GM18526 (cell line): Measurements from ENCODE around the gene MED25.

Experiments used
- POLR2A ChIP-seq: IDR thresholded peaks from 3 replicates; pipeline ENCODE4 v1.6.1; 2011; ENCODE audit not compliant: insufficient read length; ENCODE audit errors: extremely low read depth

The MED25 gene

DNA sequence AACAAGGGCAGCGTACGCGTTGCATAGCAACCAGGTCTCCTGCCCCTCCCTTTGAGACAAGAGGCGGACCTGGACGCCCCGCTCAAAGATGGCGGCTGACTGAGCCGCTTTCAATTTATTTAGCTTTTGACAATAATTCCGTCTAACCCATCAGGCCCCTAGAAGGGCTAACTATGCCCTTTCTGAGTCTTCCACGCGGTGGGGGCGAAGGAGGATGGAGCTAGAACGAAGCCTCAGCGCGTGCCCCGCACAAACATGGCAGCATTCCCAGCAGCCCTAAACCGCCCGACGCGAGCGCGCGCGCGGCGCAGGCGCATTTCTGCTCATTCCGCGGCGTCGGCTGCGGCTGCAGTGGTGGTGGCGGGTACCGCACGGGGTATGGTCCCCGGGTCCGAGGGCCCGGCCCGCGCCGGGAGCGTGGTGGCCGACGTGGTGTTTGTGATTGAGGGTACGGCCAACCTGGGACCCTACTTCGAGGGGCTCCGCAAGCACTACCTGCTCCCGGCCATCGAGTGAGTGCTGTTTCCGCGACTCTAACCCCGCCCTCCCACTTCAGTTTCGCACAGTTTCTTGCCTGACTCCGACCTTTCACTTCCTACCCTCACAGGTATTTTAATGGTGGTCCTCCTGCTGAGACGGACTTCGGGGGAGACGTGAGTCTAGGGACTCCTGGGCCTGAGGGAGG, at the start of gene MED25:
TSS of gene MED25 (plus strand) at position 326 of the 685 bp plus-strand sequence. CDS start at position 379, 53 bp downstream.
- peak; percentile 81 for TF ChIP-seq POLR2A

DNA sequence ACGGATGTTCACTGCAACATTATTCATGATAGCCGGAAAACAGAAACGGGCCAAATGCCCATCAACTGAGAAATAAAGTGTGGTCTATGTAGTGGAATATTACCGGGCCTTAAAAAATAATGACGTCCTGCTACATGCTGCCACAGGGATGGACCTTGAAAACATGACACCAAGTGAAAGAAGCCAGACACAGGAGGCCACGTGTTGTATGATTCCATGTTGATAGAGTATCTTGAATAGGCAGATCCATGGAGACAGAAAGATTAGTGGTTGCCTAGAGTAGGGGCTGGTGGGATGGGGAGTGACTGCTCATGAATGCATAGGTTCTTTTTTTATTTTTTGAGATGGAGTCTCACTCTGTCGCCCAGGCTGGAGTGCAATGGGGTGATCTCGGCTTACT, 47.6 kb upstream of the MED25 start:
- no peak for TF ChIP-seq POLR2A

GRCh38 chr19:49771674-49772139, 46.4 kb upstream of the MED25 start:
- TF ChIP-seq POLR2A: no peak

DNA sequence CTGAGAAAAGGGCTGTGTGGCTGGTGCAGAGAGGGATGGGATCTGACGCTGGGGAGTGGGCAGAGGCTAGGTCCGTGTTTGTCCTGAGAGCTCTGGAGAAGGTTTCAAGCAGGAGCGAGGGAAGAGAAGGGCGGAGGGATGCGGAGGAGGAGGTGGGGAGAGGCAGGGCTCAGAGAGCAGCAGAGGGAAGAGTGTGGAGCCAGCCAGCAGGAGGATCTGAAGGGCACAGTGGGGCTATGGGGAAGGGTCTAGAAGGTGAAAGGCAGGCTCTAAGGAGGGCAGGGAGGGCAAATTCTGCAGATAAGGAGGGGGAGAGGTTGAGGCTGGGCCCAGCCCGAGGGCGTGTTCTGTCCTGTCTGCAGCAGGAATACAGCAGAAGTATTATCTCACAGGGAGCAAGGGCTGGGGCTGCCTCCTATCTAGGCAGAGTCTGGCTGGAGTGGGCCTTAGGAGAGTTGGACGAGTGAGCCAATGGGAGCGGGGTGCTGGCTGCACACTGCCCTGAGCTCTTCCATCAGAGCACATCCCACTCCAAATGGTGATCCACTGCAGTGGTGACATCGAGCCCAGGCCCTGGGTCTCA, 45.1 kb upstream of the MED25 start:
- no peak for TF ChIP-seq POLR2A

GRCh38 chr19:49773663-49774350, 44.3 kb upstream of the MED25 start:
- no peak for TF ChIP-seq POLR2A

- no peak for TF ChIP-seq POLR2A
Measured at GRCh38 chr19:49774969-49775368, 43.1 kb upstream of the MED25 start.

GRCh38 chr19:49775742-49776370, 42.2 kb upstream of the MED25 start:
- TF ChIP-seq POLR2A: no peak

GRCh38 chr19:49776371-49776764, 41.7 kb upstream of the MED25 start:
- no peak for TF ChIP-seq POLR2A

GRCh38 chr19:49779731-49780555, 38.1 kb upstream of the MED25 start:
- no peak for TF ChIP-seq POLR2A

DNA sequence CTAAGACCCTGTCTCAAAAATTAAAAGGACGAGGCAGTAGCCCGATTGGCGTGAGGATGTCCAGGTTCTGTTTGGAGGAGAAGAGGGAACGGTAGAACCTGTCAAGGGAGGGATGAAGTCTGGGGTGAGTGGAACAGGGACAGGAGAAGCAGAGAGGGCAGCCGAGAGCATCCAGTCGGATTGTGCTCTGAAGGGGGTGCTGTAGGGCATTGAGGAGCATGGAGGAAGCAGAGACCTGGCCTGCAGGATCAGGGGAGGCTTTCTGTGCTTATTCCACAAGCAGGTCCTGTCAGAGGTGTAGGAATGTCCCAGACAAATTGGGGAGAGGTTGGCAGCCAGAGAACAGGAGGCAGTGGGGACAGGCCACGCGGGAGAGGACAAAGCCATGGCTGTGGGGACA, 37.2 kb upstream of the MED25 start:
- TF ChIP-seq POLR2A: no peak

GRCh38 chr19:49781394-49781793, 36.7 kb upstream of the MED25 start:
- no peak for TF ChIP-seq POLR2A

GRCh38 chr19:49782515-49782914, 35.6 kb upstream of the MED25 start:
- no peak for TF ChIP-seq POLR2A

DNA sequence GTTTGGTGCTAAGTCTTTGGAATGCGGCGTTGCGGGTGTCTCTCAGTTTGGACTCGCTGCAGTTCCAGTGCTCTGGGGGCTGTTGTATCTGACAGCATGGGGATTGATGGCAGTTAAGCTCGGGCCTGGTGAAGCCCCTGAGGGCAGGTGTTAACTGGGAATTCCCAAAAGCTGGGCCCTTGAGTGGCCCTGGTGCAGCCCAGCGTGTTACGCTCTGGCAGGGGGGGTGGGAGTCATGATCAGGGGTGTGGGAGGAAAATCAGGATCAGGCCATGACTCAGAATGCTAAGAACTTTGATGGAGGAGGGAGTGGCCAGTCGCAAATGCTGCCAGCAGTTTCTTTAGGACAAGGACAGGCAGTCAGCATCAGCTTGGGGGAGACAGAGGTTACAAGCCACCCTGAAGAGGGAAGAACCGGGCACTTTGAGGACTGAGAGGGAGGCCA, 31.7 kb upstream of the MED25 start:
- no peak for TF ChIP-seq POLR2A

DNA sequence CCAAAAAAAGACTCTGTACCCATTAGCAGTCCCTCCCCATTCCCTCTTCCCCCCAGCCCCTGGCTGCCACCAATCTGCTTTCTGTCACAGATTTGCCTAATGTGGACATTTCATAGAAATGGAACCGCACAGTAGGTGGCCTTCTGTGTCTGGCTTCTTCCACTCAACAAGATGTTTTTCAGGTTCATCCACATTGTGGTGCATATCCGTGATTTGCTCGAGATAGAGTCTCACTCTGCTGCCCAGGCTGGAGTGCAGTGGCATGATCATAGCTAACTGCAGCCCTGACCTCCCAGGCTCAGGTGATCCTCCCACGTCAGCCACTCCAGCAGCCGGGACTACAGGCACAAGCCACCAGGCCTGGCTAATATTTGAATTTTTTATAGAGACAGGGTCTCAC, 30.3 kb upstream of the MED25 start:
- no peak for TF ChIP-seq POLR2A

DNA sequence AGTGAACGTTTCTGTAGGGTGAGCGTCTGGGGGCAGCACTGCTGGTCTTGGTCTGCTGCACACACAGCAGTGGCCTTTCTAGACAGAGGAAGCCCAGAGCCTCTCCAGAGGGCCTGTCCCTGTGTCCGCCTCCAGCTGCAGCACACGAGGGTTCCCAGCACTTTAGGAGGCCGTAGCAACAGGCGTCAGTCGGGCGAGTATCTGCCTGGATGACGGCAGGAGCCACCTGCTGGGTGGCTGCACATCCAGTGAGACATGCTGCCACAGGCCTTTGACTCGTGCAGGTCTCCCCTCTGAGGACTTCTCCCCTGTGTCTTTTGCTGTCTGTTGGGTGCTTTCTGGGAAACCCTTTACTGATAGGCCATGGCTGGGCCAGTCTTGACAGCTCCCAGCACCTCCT, 29.2 kb upstream of the MED25 start:
- no peak for TF ChIP-seq POLR2A
